ENCODE data around the gene FOXP1.

Gene FOXP1

DNA sequence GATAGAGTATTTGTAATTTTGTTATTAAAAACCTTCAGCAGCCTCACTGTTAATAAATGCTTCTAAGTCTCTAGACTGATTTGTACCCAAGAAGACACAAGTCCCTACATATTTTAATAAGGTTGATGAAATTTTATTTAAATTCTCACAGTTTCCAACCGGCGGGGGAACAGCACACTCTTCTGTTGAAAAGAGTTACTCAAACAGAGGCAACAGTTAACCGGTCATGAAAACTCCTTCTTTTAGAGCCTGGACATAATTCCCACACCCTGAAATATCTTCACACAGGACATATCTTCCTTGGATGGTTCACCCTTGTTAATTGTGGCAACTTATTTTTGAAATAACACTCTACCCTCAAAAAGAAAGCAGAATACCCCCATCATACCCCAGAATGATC lies 278.8 kb downstream of the FOXP1 start:
- Histone ChIP-seq H3K9me3 (ENCODE audit: control insufficient read depth, insufficient read depth, low read length) (no peaks in the 10 kb centered on the region), H3K27ac (ENCODE audit: low read depth, low read length) (peak overlapping the region; percentile 98), H3K36me3 (ENCODE audit: control insufficient read depth, insufficient read depth, low read length) (no peaks in the 10 kb centered on the region), H3K27me3 (ENCODE audit: control insufficient read depth, insufficient read depth, low read length) (no peaks in the 10 kb centered on the region), H3K4me1 (ENCODE audit: control insufficient read depth, insufficient read depth, low read length) (peaks cover 91% of the 10 kb centered on the region), H3K9ac (ENCODE audit: low read depth, low read length) (peak overlapping the region; percentile 80), H3K4me3 (ENCODE audit: low read depth, low read length) (peak overlapping the region; percentile 78)

DNA sequence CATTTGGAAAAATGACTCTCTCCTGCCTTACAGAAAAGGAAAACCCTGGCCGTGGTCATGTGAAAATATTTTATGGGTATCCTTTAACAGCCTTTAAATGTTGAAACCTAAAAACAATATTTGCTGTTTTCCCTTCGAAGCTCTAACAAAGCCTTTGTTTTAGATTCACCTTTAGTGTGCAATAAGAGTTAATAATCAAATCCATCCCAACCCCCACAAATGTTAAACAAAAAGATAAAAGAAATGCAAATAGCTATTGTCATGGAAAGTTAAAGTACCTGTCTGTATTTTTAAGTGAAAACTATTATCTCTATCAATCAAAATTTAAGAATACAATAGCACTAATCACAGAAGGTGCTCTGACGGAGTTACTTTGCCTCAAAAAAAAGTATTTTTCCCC lies 279.3 kb downstream of the FOXP1 start:
- peaks cover 92% of the 10 kb centered on the region for H3K4me1 ChIP-seq (ENCODE audit: control insufficient read depth, insufficient read depth, low read length)
- H3K4me3 ChIP-seq (ENCODE audit: low read depth, low read length) = peak overlapping the region; percentile 78
- H3K27ac ChIP-seq (ENCODE audit: low read depth, low read length) = peak overlapping the region; percentile 98
- peak overlapping the region; percentile 80 for H3K9ac ChIP-seq (ENCODE audit: low read depth, low read length)
- H3K36me3 ChIP-seq (ENCODE audit: control insufficient read depth, insufficient read depth, low read length) = no peaks in the 10 kb centered on the region
- H3K9me3 ChIP-seq (ENCODE audit: control insufficient read depth, insufficient read depth, low read length) = no peaks in the 10 kb centered on the region
- no peaks in the 10 kb centered on the region for H3K27me3 ChIP-seq (ENCODE audit: control insufficient read depth, insufficient read depth, low read length)

- H3K4me3 ChIP-seq (ENCODE audit: low read depth, low read length) = peak overlapping the region; percentile 78
- peaks cover 92% of the 10 kb centered on the region for H3K4me1 ChIP-seq (ENCODE audit: control insufficient read depth, insufficient read depth, low read length)
- H3K27ac ChIP-seq (ENCODE audit: low read depth, low read length) = peak overlapping the region; percentile 57
- H3K27me3 ChIP-seq (ENCODE audit: control insufficient read depth, insufficient read depth, low read length) = no peaks in the 10 kb centered on the region
- no peaks in the 10 kb centered on the region for H3K36me3 ChIP-seq (ENCODE audit: control insufficient read depth, insufficient read depth, low read length)
- H3K9me3 ChIP-seq (ENCODE audit: control insufficient read depth, insufficient read depth, low read length) = no peaks in the 10 kb centered on the region
- H3K9ac ChIP-seq (ENCODE audit: low read depth, low read length) = peak overlapping the region; percentile 17
Measured at GRCh38 chr3:71303627-71304200, 279.8 kb downstream of the FOXP1 start.

DNA sequence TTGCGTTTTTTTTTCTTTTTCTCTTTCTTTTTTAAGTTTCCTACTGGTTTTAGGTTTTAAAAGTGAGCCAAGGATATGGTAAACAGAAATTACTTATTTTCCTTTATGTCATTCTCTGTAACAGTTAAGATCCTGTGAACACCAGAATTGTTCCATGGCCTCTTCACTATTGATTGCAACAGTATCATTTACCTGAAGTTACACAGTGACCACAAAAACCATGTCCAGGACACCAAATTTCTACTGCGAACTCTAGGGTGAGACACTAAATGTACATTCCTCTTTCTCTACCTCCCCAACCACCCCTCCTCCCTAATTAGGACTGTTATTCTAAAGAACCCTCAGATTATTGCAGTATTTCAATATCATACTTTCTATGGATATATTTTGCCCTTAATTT lies 280.9 kb downstream of the FOXP1 start:
- H3K9ac ChIP-seq (ENCODE audit: low read depth, low read length) = no peak overlapping the region
- H3K27ac ChIP-seq (ENCODE audit: low read depth, low read length) = no peak overlapping the region
- H3K36me3 ChIP-seq (ENCODE audit: control insufficient read depth, insufficient read depth, low read length) = no peaks in the 10 kb centered on the region
- H3K9me3 ChIP-seq (ENCODE audit: control insufficient read depth, insufficient read depth, low read length) = no peaks in the 10 kb centered on the region
- no peaks in the 10 kb centered on the region for H3K27me3 ChIP-seq (ENCODE audit: control insufficient read depth, insufficient read depth, low read length)
- H3K4me3 ChIP-seq (ENCODE audit: low read depth, low read length) = no peak overlapping the region
- peaks cover 85% of the 10 kb centered on the region for H3K4me1 ChIP-seq (ENCODE audit: control insufficient read depth, insufficient read depth, low read length)

DNA sequence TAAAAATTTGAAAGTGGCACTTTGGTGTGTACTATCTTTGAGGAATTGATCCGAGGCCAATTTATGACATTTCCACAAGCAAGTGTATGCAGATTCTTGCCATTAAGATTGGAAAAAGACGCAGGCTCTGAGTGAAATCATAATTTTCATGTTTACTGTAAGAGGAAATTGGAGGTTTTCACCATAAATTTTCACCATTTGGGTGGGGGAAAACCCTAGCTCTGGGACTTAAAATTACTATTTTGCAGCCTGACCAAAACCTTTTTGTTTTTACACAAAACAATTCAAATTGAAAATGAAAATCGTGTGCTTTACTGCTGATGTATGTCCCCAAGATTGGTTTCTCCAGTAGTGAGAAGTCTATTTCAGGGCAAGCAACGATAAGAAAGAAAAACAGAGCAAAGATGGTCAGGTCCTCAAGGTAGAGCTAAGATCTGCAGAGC lies 282.6 kb downstream of the FOXP1 start:
- Histone ChIP-seq H3K27ac (ENCODE audit: low read depth, low read length) (peak overlapping the region; percentile 13), H3K9ac (ENCODE audit: low read depth, low read length) (no peak overlapping the region), H3K9me3 (ENCODE audit: control insufficient read depth, insufficient read depth, low read length) (no peaks in the 10 kb centered on the region), H3K36me3 (ENCODE audit: control insufficient read depth, insufficient read depth, low read length) (no peaks in the 10 kb centered on the region), H3K27me3 (ENCODE audit: control insufficient read depth, insufficient read depth, low read length) (no peaks in the 10 kb centered on the region), H3K4me3 (ENCODE audit: low read depth, low read length) (no peak overlapping the region), H3K4me1 (ENCODE audit: control insufficient read depth, insufficient read depth, low read length) (peaks cover 76% of the 10 kb centered on the region)

- H3K9ac ChIP-seq (ENCODE audit: low read depth, low read length) = no peak overlapping the region
- H3K27ac ChIP-seq (ENCODE audit: low read depth, low read length) = peak overlapping the region; percentile 73
- H3K4me3 ChIP-seq (ENCODE audit: low read depth, low read length) = no peak overlapping the region
- no peaks in the 10 kb centered on the region for H3K9me3 ChIP-seq (ENCODE audit: control insufficient read depth, insufficient read depth, low read length)
- H3K27me3 ChIP-seq (ENCODE audit: control insufficient read depth, insufficient read depth, low read length) = no peaks in the 10 kb centered on the region
- peaks cover 76% of the 10 kb centered on the region for H3K4me1 ChIP-seq (ENCODE audit: control insufficient read depth, insufficient read depth, low read length)
- H3K36me3 ChIP-seq (ENCODE audit: control insufficient read depth, insufficient read depth, low read length) = peaks cover 6% of the 10 kb centered on the region; the same call in 1 of the 2 replicates
Measured at GRCh38 chr3:71299160-71299559, 284.4 kb downstream of the FOXP1 start.

- no peaks in the 10 kb centered on the region for H3K27me3 ChIP-seq (ENCODE audit: control insufficient read depth, insufficient read depth, low read length)
- no peak overlapping the region for H3K27ac ChIP-seq (ENCODE audit: low read depth, low read length)
- H3K4me3 ChIP-seq (ENCODE audit: low read depth, low read length) = no peak overlapping the region
- H3K9ac ChIP-seq (ENCODE audit: low read depth, low read length) = no peak overlapping the region
- H3K36me3 ChIP-seq (ENCODE audit: control insufficient read depth, insufficient read depth, low read length) = peaks cover 6% of the 10 kb centered on the region; the same call in 1 of the 2 replicates
- H3K9me3 ChIP-seq (ENCODE audit: control insufficient read depth, insufficient read depth, low read length) = no peaks in the 10 kb centered on the region
- H3K4me1 ChIP-seq (ENCODE audit: control insufficient read depth, insufficient read depth, low read length) = peaks cover 35% of the 10 kb centered on the region
Measured at GRCh38 chr3:71294919-71295318, 288.6 kb downstream of the FOXP1 start.

- H3K36me3 ChIP-seq (ENCODE audit: control insufficient read depth, insufficient read depth, low read length) = peaks cover 6% of the 10 kb centered on the region; the same call in 1 of the 2 replicates
- no peak overlapping the region for H3K27ac ChIP-seq (ENCODE audit: low read depth, low read length)
- H3K27me3 ChIP-seq (ENCODE audit: control insufficient read depth, insufficient read depth, low read length) = no peaks in the 10 kb centered on the region
- H3K9ac ChIP-seq (ENCODE audit: low read depth, low read length) = no peak overlapping the region
- H3K4me3 ChIP-seq (ENCODE audit: low read depth, low read length) = no peak overlapping the region
- no peaks in the 10 kb centered on the region for H3K9me3 ChIP-seq (ENCODE audit: control insufficient read depth, insufficient read depth, low read length)
- H3K4me1 ChIP-seq (ENCODE audit: control insufficient read depth, insufficient read depth, low read length) = peaks cover 7% of the 10 kb centered on the region
Measured at GRCh38 chr3:71290301-71290700, 293.2 kb downstream of the FOXP1 start.

DNA sequence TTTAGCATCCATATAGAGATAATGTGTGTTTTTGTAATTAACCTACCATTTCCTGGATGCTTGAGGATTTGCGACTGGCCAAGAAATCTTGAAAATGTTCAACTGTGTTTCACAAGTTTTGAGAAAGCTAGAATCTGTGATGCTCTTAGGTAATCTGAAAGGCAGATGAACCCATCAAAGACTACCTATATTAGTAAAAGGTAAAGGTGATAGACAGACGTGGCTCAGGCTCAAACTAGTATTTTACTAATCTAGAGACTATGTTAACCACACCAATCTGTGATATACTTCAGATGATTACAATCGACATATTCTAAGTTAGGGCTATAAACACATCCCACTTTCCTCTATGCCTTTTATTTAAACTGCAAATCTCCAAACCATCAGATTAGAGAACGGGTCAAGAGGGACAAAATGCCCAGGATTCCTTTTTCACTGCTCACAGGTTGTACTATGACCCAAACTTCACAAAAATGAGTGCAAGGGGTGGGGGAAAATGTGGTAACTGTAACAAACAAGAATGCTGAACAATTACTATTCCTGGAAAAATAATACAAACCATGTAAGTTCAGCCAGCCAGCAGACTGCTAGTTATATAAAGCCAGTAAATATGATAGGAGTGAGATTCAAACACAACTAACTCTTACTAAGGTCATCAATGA lies 295.1 kb downstream of the FOXP1 start:
- Histone ChIP-seq H3K4me3 (ENCODE audit: low read depth, low read length) (no peak overlapping the region), H3K9me3 (ENCODE audit: control insufficient read depth, insufficient read depth, low read length) (no peaks in the 10 kb centered on the region), H3K9ac (ENCODE audit: low read depth, low read length) (no peak overlapping the region), H3K27ac (ENCODE audit: low read depth, low read length) (no peak overlapping the region), H3K27me3 (ENCODE audit: control insufficient read depth, insufficient read depth, low read length) (no peaks in the 10 kb centered on the region), H3K36me3 (ENCODE audit: control insufficient read depth, insufficient read depth, low read length) (no peaks in the 10 kb centered on the region), H3K4me1 (ENCODE audit: control insufficient read depth, insufficient read depth, low read length) (peaks cover 3% of the 10 kb centered on the region; the same call in 1 of the 2 replicates)

- H3K9me3 ChIP-seq (ENCODE audit: control insufficient read depth, insufficient read depth, low read length) = no peaks in the 10 kb centered on the region
- no peak overlapping the region for H3K27ac ChIP-seq (ENCODE audit: low read depth, low read length)
- no peaks in the 10 kb centered on the region for H3K27me3 ChIP-seq (ENCODE audit: control insufficient read depth, insufficient read depth, low read length)
- no peak overlapping the region for H3K4me3 ChIP-seq (ENCODE audit: low read depth, low read length)
- H3K36me3 ChIP-seq (ENCODE audit: control insufficient read depth, insufficient read depth, low read length) = no peaks in the 10 kb centered on the region
- H3K9ac ChIP-seq (ENCODE audit: low read depth, low read length) = no peak overlapping the region
- peaks cover 11% of the 10 kb centered on the region for H3K4me1 ChIP-seq (ENCODE audit: control insufficient read depth, insufficient read depth, low read length)
Measured at GRCh38 chr3:71285086-71285485, 298.4 kb downstream of the FOXP1 start.

GRCh38 chr3:71282976-71283375 lies 300.6 kb downstream of the FOXP1 start:
- no peaks in the 10 kb centered on the region for H3K9me3 ChIP-seq (ENCODE audit: control insufficient read depth, insufficient read depth, low read length)
- no peak overlapping the region for H3K4me3 ChIP-seq (ENCODE audit: low read depth, low read length)
- no peaks in the 10 kb centered on the region for H3K36me3 ChIP-seq (ENCODE audit: control insufficient read depth, insufficient read depth, low read length)
- no peak overlapping the region for H3K27ac ChIP-seq (ENCODE audit: low read depth, low read length)
- H3K27me3 ChIP-seq (ENCODE audit: control insufficient read depth, insufficient read depth, low read length) = no peaks in the 10 kb centered on the region
- no peak overlapping the region for H3K9ac ChIP-seq (ENCODE audit: low read depth, low read length)
- H3K4me1 ChIP-seq (ENCODE audit: control insufficient read depth, insufficient read depth, low read length) = peaks cover 11% of the 10 kb centered on the region
